HepG2 (cell line): Measurements from ENCODE around the gene CA9. TPM values are rescaled to one million over a fixed set of nuclear protein-coding genes. Genes with fewer than 3 reads are reported as not detected.

Experiments
- HOMEZ ChIP-seq: IDR thresholded peaks from 2 replicates; pipeline ENCODE4 v1.6.1; 2016; ENCODE audit warnings: low read depth
- NFYB ChIP-seq: sonication (generic); formaldehyde crosslinking; IDR thresholded peaks from 2 replicates; pipeline ENCODE4 v1.4.0; 2020; ENCODE audit warnings: missing genetic modification reagents
- ONECUT2 ChIP-seq: sonication (generic); formaldehyde crosslinking; IDR thresholded peaks from 2 replicates; pipeline ENCODE4 v1.4.0; 2020; ENCODE audit warnings: missing genetic modification reagents
- POLR2AphosphoS5 ChIP-seq: IDR thresholded peaks from 2 replicates; pipeline ENCODE4 v1.6.1; 2012; ENCODE audit warnings: low read depth, low read length
- RAD21 ChIP-seq: fragments of 450-650 bp; formaldehyde crosslinking; IDR thresholded peaks from 2 replicates; pipeline ENCODE4 v1.5.0; 2020; ENCODE audit warnings: mild to moderate bottlenecking
- SMAD1 ChIP-seq: sonication (generic); formaldehyde crosslinking; IDR thresholded peaks from 2 replicates; pipeline ENCODE4 v1.4.0; 2020; ENCODE audit warnings: missing genetic modification reagents, low read depth, mild to moderate bottlenecking, borderline replicate concordance
- SYNCRIP ChIP-seq: fragments of 200-400 bp; formaldehyde crosslinking; IDR thresholded peaks from 2 replicates; pipeline ENCODE4 v1.6.1; 2018; ENCODE audit warnings: mild to moderate bottlenecking, low read depth, low read length; ENCODE audit not compliant: insufficient read depth
- TIGD3 ChIP-seq: sonication (generic); formaldehyde crosslinking; IDR thresholded peaks from 2 replicates; pipeline ENCODE4 v1.5.1; 2020; ENCODE audit warnings: mild to moderate bottlenecking, missing genetic modification reagents, borderline replicate concordance
- ZBTB10 ChIP-seq: sonication (generic); formaldehyde crosslinking; IDR thresholded peaks from 2 replicates; pipeline ENCODE4 v1.4.0; 2020; ENCODE audit warnings: missing genetic modification reagents, borderline replicate concordance
- ZFAT ChIP-seq: sonication (generic); formaldehyde crosslinking; conservative IDR thresholded peaks from 2 replicates; pipeline ENCODE4 v1.8.1; 2023; ENCODE audit warnings: missing genetic modification reagents, inconsistent platforms
- ZFP91 ChIP-seq: sonication (generic); formaldehyde crosslinking; IDR thresholded peaks from 2 replicates; pipeline ENCODE4 v1.9.0; 2022; ENCODE audit warnings: missing genetic modification reagents, mild to moderate bottlenecking, borderline replicate concordance
- ZHX1 ChIP-seq: sonication (generic); formaldehyde crosslinking; IDR thresholded peaks from 2 replicates; pipeline ENCODE4 v1.8.1; 2022; ENCODE audit warnings: low read depth, mild to moderate bottlenecking, missing genetic modification reagents
- ZNF280D ChIP-seq: sonication (generic); formaldehyde crosslinking; IDR thresholded peaks from 2 replicates; pipeline ENCODE4 v1.5.1; 2020; ENCODE audit warnings: mild to moderate bottlenecking, missing genetic modification reagents
- ZNF329 ChIP-seq: sonication (generic); formaldehyde crosslinking; IDR thresholded peaks from 2 replicates; pipeline ENCODE4 v1.9.0; 2021; ENCODE audit warnings: low read depth, mild to moderate bottlenecking, missing genetic modification reagents
- polyA plus RNA-seq, 8 experiments: library from polyadenylated mRNA; depleted of rRNA in 3 of 8; stranded (reverse) in 7 of 8; unstranded in 1 of 8; fragments of >200 nt; fragmentation: Illumina TruSeq in 4 of 8; extraction: Trizol in 4 of 8; gene quantifications; 2 replicates each; pipeline versions ENCODE4 v1.2.1 to v1.2.3, GENCODE V29; 2011 to 2016; ENCODE audit warnings: low read depth in 4 of 8, missing spikeins in 1 of 8, mixed read lengths in 1 of 8; ENCODE audit not compliant: insufficient read depth in 1 of 8
- total RNA-seq, 5 experiments: library from RNA; depleted of rRNA; stranded (reverse); fragments of >200 nt; fragmentation: Illumina TruSeq; extraction: Trizol; gene quantifications; 2 replicates each; pipeline ENCODE4 v1.2.3, GENCODE V29; 2016; ENCODE audit warnings: low read depth in 1 of 5

Gene CA9
- total and polyA plus RNA-seq, 2 of the 13 experiments (the other 11 are each of a cell fraction or from before 2014, with no cell fraction given) = 0.13 to 152 TPM

GRCh38 chr9:35657546-35658136 is 16.1 kb upstream of the CA9 start, which contains the start of gene RMRP (continued):
- TF ChIP-seq ZBTB10 (peak; percentile 80; the same call in 1 of the 2 replicates), ZFAT (CRISPR knock-in tag) (peak; percentile 87; the same call in 1 of the 2 replicates), SYNCRIP (no peak), ONECUT2 (CRISPR knock-in tag) (peak; percentile 61; the same call in 1 of the 2 replicates), RAD21 (CRISPR knock-in tag) (peak; percentile 14; the same call in 1 of the 2 replicates), SMAD1 (CRISPR knock-in tag) (0 out of 2 replicates have a peak, but pooled peaks have one; percentile 32), HOMEZ (CRISPR knock-in tag) (0 out of 2 replicates have a peak, but pooled peaks have one; percentile 37), TIGD3 (CRISPR knock-in tag) (0 out of 2 replicates have a peak, but pooled peaks have one; percentile 56), POLR2AphosphoS5 (peak; percentile 71), NFYB (CRISPR knock-in tag) (peak; percentile 43), ZNF280D (CRISPR knock-in tag) (peak; percentile 89), ZNF329 (CRISPR knock-in tag) (peak; percentile 28; the same call in 1 of the 2 replicates), ZHX1 (peak; percentile 97), ZFP91 (CRISPR knock-in tag) (peak; percentile 94)
